ENCODE data around the gene EXOC5.
"Not testable (repeated sequence)": the region's sequence is repeated elsewhere in the genome, so short reads cannot be mapped to it uniquely, and the experiment has no call there.

Gene EXOC5

DNA sequence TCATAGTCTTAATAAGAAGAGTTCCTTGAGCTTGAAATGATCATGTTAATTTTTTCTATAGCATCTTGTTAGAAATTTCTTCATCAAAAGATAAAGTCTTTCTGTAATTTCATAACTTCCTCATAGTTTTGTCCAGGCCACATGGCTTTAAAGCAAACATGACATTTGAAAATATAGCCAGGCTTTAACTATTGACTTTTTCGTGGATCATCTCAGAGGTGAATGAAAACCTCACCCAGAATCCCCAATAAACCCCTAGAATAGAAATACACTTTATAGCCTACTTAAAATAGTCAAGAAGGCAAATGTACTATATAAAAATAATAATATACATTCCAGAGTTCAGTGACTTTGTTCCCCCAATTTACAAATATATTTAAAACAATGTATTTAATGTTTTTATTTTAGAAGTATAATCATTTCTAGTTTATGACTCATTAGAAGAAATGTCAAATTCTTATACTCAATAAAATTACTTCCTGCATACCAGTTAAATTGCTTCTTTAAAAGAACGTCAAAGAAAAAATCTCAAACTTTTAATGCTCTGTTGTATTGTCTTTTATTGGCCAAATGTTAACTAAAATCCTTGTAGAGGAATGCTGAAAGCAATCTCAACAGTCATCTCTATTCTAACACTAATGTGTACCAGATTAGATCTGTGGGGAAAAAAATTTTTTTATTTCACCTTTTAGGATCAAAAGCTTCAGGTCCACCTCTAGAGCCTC, 21.6 kb downstream of the EXOC5 start:
- DNase-seq, result no peak

- no peak for DNase-seq
Measured at GRCh38 chr14:57245941-57246340, 22.8 kb downstream of the EXOC5 start.

GRCh38 chr14:57244106-57244505, 24.6 kb downstream of the EXOC5 start:
- DNase-seq, result no peak

DNA sequence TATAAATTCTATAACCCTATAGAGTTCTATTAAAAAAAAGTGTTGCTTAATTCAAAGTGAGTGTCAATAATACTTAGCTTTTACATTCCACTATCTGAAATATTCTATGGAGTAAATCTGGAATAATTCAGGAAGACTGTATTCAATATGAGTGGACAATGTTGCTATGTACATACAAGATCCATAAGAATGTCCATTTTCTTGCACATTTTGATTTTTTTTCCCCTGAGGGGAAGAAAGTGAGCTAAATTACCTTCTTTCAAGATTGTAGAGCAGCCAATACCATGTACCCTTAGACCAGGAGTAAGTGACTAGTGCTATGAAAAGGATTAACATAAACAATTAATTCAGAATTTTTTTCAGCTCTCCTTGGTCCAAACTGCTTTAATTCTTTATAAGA, 25.4 kb downstream of the EXOC5 start:
- no peak for DNase-seq

DNA sequence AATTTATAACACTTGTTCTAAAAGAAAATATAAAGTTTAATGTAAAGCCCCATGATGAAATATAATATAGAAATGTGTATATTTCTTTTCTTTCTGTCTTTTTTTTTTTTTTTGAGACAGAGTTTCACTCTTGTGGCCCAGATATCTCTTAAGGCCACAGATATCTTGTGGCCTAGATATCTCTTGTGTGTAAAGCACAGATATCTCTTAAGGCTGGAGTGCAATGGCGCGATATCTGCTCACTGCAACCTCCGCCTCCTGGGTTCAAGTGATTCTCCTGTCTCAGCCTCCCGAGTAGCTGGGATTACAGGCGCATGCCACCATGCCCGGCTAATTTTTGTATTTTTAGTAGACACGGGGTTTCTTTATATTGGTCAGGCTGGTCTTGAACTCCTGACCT, 28.6 kb downstream of the EXOC5 start:
- DNase-seq, result not testable (repeated sequence)

DNA sequence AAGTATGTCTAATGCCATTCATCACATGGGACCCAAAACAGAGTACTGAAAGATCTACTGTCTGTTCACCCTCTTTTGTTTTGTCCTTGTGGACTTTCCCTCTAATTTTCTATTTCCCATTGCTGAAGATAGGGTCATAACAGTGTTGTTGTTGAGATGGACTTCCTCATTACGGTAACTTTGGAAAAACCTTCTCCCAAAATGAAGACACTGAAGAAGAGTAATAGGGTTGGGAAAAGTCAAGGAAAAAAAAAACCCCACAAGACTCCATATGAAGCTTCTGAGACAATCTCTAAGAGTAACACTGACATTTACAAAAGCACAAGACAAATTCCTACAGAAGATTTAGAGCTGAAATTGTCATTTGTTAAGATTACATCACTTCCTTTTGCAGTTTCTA, 36.7 kb downstream of the EXOC5 start:
- no peak for DNase-seq

GRCh38 chr14:57228320-57228719, 40.4 kb downstream of the EXOC5 start:
- DNase-seq, result not testable (repeated sequence)

- DNase-seq, result no peak
Measured at GRCh38 chr14:57227083-57227482, 41.6 kb downstream of the EXOC5 start.

DNA sequence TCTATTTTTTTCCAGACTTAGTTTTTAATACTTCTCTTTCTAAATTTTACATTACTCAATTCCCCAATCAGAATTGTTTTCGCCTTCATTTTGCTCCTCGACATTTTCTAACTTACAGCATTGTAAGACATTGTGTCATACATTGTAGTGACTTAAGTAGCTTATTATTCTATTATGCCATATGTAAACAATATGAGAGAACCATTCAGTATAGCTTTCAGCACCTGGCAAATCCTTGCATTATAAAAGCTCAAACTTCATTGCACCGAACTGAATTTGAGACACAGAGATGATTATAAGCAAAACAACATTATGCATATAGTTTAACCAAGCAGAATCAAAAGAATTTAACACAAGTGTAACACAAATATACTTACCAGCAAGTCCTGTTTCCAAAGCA, 46.8 kb downstream of the EXOC5 start:
- no peak for DNase-seq

DNA sequence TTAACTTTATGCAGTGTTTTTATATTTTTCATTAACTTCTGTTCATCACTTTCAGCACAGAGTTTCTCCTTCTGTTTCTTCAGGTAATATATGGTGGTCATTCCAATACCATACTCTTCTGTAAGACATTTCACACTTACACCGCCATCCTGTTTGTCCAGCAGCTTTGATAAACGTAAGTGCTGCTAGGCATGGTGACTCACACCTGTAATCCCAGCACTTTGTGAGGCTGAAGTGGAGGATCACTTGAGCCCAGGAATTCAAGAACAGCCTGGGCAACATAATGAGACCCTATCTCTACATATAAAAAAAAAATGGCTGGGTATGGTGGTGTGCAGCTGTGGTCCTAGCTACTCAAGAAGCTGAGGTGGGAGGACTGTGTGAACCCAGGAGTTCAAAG, 55.8 kb downstream of the EXOC5 start:
- DNase-seq, result no peak

GRCh38 chr14:57209561-57209960, 59.1 kb downstream of the EXOC5 start:
- DNase-seq, result no peak

DNA sequence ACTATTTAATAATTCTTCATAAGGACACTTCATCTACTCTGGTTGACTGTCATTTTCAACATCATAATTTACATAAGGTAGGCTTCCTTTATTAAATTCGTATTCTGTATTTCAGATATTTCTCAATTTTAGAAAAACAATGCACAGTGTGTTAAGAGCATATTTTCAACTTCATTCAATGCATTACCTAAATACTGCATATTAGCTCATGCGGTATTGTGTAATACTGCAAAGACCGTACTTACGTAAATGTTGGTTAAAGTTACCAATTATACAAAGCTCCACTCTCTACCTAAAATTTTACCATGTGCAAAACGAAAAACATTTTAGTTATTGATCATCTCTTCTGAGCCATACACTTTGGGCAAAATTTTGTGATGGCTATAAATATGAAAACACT, 62.8 kb downstream of the EXOC5 start:
- DNase-seq, result no peak

- DNase-seq, result not testable (repeated sequence)
Measured at GRCh38 chr14:57202672-57203071, 66.0 kb downstream of the EXOC5 start.

DNA sequence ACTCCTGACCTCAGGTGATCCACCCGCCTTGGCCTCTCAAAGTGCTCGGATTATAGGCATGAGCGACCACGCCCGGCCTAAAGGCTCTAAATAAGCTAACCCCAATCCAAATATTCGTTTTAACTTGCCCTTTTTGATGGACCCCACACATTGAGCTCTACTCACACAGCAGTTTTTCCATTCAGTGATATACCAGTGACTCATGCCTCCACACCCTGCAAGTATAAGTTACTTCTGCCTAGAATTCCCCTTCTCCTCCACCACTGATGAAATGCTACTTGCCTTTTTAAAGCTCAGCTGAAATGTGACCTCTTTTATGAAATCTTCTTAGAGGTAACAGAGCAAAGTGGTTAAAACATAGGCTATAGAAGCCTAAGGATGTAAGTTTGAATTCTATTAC, 68.8 kb downstream of the EXOC5 start:
- DNase-seq, result no peak

DNA sequence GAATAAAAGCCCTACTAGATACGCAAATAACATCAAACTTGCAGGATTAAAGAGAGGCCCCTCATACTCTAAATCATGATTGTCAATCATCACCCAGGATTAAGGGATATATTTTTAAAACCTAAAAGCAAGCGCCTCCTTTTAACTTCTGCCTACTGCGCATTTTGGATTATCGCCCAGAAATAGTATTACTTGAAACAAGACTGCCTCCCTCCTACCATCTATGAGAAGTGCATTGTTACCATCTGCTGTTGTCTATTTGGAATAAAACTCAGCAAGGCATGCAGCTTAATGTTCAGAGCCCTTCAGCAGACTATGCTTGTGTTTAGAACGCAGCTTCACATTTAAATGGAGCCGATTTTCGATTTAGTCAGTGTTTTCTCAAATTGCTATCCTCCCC, 79.6 kb downstream of the EXOC5 start:
- peak; percentile 100 for DNase-seq

GRCh38 chr14:57182760-57183503, 85.8 kb downstream of the EXOC5 start:
- DNase-seq, result peak; percentile 86

- DNase-seq, result no peak
Measured at GRCh38 chr14:57179273-57179672, 89.4 kb downstream of the EXOC5 start.

DNA sequence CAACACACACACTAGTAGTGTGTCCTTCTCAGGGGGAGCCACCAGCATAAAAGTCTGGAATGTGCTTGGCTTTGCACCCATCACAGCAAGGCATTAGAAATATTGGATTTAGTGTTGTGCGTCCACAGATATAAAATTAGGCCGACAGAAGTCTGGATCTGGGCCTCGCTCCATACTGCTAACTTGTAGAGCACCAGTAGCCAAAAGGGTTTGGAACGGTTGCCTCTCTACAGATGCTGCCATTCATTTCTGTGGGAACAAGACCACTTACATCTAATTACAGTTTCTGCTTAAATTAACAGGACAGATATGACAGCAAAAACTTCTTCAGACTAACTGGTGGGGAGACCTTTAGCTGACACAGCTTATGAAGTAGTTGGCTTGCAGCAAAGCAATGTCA, 94.2 kb downstream of the EXOC5 start:
- DNase-seq, result no peak

- DNase-seq, result no peak
Measured at GRCh38 chr14:57171903-57172302, 96.8 kb downstream of the EXOC5 start.

- no peak for DNase-seq
Measured at GRCh38 chr14:57171363-57171762, 97.3 kb downstream of the EXOC5 start.

- no peak for DNase-seq
Measured at GRCh38 chr14:57169901-57170300, 98.8 kb downstream of the EXOC5 start.

- DNase-seq, result no peak
Measured at GRCh38 chr14:57168138-57168679, 100.5 kb downstream of the EXOC5 start.

GRCh38 chr14:57161583-57162234, 107.0 kb downstream of the EXOC5 start:
- no peak for DNase-seq

- no peak for DNase-seq
Measured at GRCh38 chr14:57160333-57160732, 108.4 kb downstream of the EXOC5 start.
